ENCODE data around the gene RNF32. TPM values are rescaled to one million over a fixed set of nuclear protein-coding genes. Genes with fewer than 3 reads are reported as not detected.

The RNF32 gene
- total and polyA plus RNA-seq, 2 of the 13 experiments (the other 11 are each of a cell fraction or from before 2014, with no cell fraction given): not detected

DNA sequence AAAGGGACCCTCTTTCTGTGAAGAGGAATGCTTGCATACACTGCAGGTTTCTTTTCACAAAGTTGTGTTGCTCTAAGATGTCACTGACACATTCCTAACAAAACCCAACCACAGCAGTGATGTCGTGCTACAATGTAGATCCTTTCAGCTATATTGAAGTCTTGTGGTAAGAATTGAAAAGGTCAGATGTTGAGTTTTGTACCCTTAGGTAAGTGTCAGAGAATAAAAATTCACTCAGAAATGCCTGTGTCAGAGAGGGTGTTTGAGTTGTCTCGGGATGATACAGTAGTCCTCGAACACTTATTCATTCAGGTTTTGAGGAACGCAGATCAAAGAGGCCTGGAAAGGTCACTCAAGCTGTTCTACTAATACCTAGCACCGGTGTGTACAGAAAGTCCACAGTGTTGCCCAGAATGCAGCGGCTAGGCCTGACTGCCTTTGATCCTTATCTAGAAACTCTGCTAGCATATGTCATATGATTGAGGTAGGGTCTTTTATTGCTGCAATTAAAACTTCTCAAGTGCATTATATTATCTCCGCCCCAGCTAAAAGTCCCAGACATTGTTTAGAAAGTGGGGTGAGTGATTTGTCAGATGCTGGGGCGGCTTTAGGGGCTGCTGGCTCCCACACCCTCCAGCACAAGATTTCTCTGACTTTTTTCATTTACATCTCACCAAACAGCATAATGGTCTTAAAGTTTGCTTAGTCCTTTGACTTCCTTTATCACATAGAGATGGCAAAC lies 26.0 kb downstream of the RNF32 start (continued):
- no peak for TF ChIP-seq CTCF (CRISPR knock-in tag; IDR thresholded peaks at IDR 0.05)
- TF ChIP-seq ZNF790 (CRISPR knock-in tag; IDR thresholded peaks at IDR 0.05; ENCODE audit: borderline replicate concordance): no peak
- TF ChIP-seq ZNF576 (CRISPR knock-in tag; IDR thresholded peaks at IDR 0.05): no peak
- no peak for TF ChIP-seq MED8 (CRISPR knock-in tag; IDR thresholded peaks at IDR 0.05; ENCODE audit: insufficient replicate concordance)
- TF ChIP-seq TEAD2 (CRISPR knock-in tag; IDR thresholded peaks at IDR 0.05): no peak
- peak; percentile 44 for TF ChIP-seq PHF5A (CRISPR knock-in tag; IDR thresholded peaks at IDR 0.05; ENCODE audit: low read depth, unreplicated experiment)
- no peak for TF ChIP-seq ZBTB40 (IDR thresholded peaks at IDR 0.05)
- TF ChIP-seq ZBTB40 (CRISPR knock-in tag; IDR thresholded peaks at IDR 0.05): no peak
- no peak for TF ChIP-seq ZNF337 (CRISPR knock-in tag; IDR thresholded peaks at IDR 0.05; ENCODE audit: borderline replicate concordance, low read depth)
- TF ChIP-seq NFKB2 (CRISPR knock-in tag; IDR thresholded peaks at IDR 0.05; ENCODE audit: borderline replicate concordance): no peak
- TF ChIP-seq NR2F2 (IDR thresholded peaks at IDR 0.05; ENCODE audit: borderline replicate concordance, low read depth): peak; percentile 86
- no peak for TF ChIP-seq NONO (IDR thresholded peaks at IDR 0.05)
- no peak for TF ChIP-seq NONO (CRISPR knock-in tag; conservative IDR thresholded peaks at IDR 0.05)
- TF ChIP-seq TEF (CRISPR knock-in tag; IDR thresholded peaks at IDR 0.05): no peak

Measured in HepG2 (cell line).